GM20000 (cell line): ENCODE results near the gene EPHA8.

Experiments used
- DNase-seq: peaks from one replicate; pipeline ENCODE4 v3.0.0; 2012; ENCODE audit warnings: low spot score
- CTCF ChIP-seq: IDR thresholded peaks from 2 replicates; pipeline ENCODE4 v1.5.1; 2012; ENCODE audit warnings: mild to moderate bottlenecking, control low read depth; ENCODE audit errors: extremely low read depth, missing control alignments

Gene EPHA8

DNA sequence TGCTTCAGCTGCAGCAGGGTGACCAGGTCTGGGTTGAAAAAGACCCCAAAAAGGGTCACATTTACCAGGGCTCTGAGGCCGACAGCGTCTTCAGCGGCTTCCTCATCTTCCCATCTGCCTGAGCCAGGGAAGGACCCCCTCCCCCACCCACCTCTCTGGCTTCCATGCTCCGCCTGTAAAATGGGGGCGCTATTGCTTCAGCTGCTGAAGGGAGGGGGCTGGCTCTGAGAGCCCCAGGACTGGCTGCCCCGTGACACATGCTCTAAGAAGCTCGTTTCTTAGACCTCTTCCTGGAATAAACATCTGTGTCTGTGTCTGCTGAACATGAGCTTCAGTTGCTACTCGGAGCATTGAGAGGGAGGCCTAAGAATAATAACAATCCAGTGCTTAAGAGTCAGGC lies 76.0 kb downstream of the EPHA8 start:
- DNase-seq = no peak
- TF ChIP-seq CTCF = no peak

DNA sequence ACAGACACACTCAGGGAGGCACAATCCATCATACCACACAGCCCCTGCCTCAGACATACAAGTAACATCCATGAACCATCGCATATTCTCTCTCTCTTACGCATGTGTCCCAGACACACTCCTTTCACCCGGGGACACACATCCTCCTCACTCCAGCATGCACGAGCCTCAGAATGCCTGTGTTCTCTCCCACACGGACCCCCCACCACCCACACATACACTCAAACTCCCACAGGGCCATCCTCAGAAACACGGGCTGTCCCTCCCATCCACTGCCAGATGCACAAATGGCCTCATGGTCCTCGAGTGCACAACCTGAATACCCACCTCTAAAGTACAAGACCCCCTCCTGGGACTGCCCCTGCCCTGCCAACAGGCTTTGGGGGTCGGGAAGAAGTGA lies 78.0 kb downstream of the EPHA8 start:
- TF ChIP-seq CTCF = no peak
- DNase-seq = no peak

GRCh38 chr1:22641906-22642636 lies 78.8 kb downstream of the EPHA8 start:
- TF ChIP-seq CTCF = peak; percentile 88
- DNase-seq = peak; percentile 81

- TF ChIP-seq CTCF = no peak
- DNase-seq = no peak
These were observed 80.1 kb downstream of the EPHA8 start, which contains the start of gene C1QC for GRCh38 chr1:22643381-22643780. Gene C1QC (plus strand): TSS chr1:22643633. CDS start chr1:22644024, 391 bp downstream.

GRCh38 chr1:22643928-22644327 lies 80.6 kb downstream of the EPHA8 start:
- DNase-seq = no peak
- no peak for TF ChIP-seq CTCF

- no peak for DNase-seq
- no peak for TF ChIP-seq CTCF
These were observed 82.6 kb downstream of the EPHA8 start for GRCh38 chr1:22645931-22646330.

- TF ChIP-seq CTCF = no peak
- DNase-seq = no peak
These were observed 83.1 kb downstream of the EPHA8 start for GRCh38 chr1:22646384-22646783.
